Spleen (tissue), 7 donors: ENCODE measurements around the gene PELI2.

Experiments used
- CTCF ChIP-seq, 11 experiments: fragments of 200-600 bp in 7 of 11; fragments of 450-650 bp in 4 of 11; sonication (generic) in 4 of 11; IDR thresholded peaks in 8 of 11; conservative IDR thresholded peaks in 3 of 11; 1 replicate in 7 of 11; 2 replicates in 4 of 11; pipeline versions ENCODE4 v1.4.0 to v1.8.0; 2016 to 2021; ENCODE audit warnings: antibody characterized with exemption in 11 of 11, inconsistent platforms in 4 of 11, mild to moderate bottlenecking in 1 of 11
- POLR2A ChIP-seq, 3 donors: fragments of 450-650 bp; IDR thresholded peaks; one replicate each; pipeline ENCODE4 v1.5.1; 2017; ENCODE audit warnings: antibody characterized with exemption in 3 of 3, mild to moderate bottlenecking in 1 of 3
- donor health status: DM: no; HTN: no; CAD: no; lungs with moderate emphysema.
- donor health status: DM: no; HTN: no; CAD: no.
- donor health status: DM: no; HTN: no; CAD: no.

DNA sequence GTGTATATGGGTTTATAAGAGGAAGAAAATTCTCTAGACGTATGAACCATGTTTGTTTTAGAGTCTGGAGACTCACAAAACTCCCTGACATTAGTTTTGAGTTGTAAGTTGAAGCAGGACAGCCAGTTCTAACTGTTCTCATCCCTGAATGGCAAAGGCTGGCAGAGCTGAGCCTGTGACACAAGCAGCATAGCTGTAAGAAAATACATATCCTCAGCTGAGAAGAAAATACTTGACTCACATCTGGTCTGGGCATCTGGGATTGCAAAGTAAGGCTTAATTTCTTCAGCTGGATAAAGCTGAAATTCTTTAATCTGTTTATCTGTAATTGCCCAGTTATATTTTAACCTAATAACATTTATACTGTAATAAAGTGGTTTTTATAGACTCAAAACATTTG, 156.3 kb downstream of the PELI2 start:
- TF ChIP-seq POLR2A (IDR thresholded peaks at IDR 0.05) = no peak
- TF ChIP-seq CTCF (IDR thresholded peaks at IDR 0.05 in 8 of 11, conservative IDR thresholded peaks at IDR 0.05 in 3 of 11) = no peak
